HepG2 (cell line): ENCODE data around the gene FGF9. TPM values are rescaled to one million over a fixed set of nuclear protein-coding genes. Genes with fewer than 3 reads are reported as not detected.

Experiments used
- polyA plus RNA-seq, 8 experiments: library from polyadenylated mRNA; depleted of rRNA in 3 of 8; stranded (reverse) in 7 of 8; unstranded in 1 of 8; fragments of >200 nt; fragmentation: Illumina TruSeq in 4 of 8; extraction: Trizol in 4 of 8; gene quantifications; 2 replicates each; pipeline versions ENCODE4 v1.2.1 to v1.2.3, GENCODE V29; 2011 to 2016; ENCODE audit warnings: low read depth in 4 of 8, missing spikeins in 1 of 8, mixed read lengths in 1 of 8; ENCODE audit not compliant: insufficient read depth in 1 of 8
- total RNA-seq, 5 experiments: library from RNA; depleted of rRNA; stranded (reverse); fragments of >200 nt; fragmentation: Illumina TruSeq; extraction: Trizol; gene quantifications; 2 replicates each; pipeline ENCODE4 v1.2.3, GENCODE V29; 2016; ENCODE audit warnings: low read depth in 1 of 5

FGF9 gene
- total and polyA plus RNA-seq, 2 of the 13 experiments (the other 11 are each of a cell fraction or from before 2014, with no cell fraction given): not detected

Other genes with a start within 250 kb of the FGF9 start
- gene ZDHHC20, start 211.8 kb upstream of the FGF9 start, total RNA-seq (2016; rRNA removed; fragmentation: Illumina TruSeq; extraction: Trizol): 58.0 and 59.9 TPM in 2 replicates
- 15.0 and 19.9 TPM in 2 replicates for gene ZDHHC20, start 211.8 kb upstream of the FGF9 start, polyA plus RNA-seq (2011; rRNA removed)
- gene MICU2, start 66.9 kb upstream of the FGF9 start, total RNA-seq (2016; rRNA removed; fragmentation: Illumina TruSeq; extraction: Trizol): 42.4 and 56.5 TPM in 2 replicates
- gene MICU2, start 66.9 kb upstream of the FGF9 start, polyA plus RNA-seq (2011; rRNA removed): 24.5 and 31.7 TPM in 2 replicates